T-helper 9 cell (primary cell): ENCODE data around the gene ATP6V1E1.
"Not testable (repeated sequence)": the region's sequence is repeated elsewhere in the genome, so short reads cannot be mapped to it uniquely, and the experiment has no call there.

ENCODE experiments used
- DNase-seq: peaks from one replicate; pipeline ENCODE4 v3.0.0-alpha.2; 2020

ATP6V1E1 gene

GRCh38 chr22:17580441-17581031 is 48.0 kb downstream of the ATP6V1E1 start:
- DNase-seq: no peak

DNA sequence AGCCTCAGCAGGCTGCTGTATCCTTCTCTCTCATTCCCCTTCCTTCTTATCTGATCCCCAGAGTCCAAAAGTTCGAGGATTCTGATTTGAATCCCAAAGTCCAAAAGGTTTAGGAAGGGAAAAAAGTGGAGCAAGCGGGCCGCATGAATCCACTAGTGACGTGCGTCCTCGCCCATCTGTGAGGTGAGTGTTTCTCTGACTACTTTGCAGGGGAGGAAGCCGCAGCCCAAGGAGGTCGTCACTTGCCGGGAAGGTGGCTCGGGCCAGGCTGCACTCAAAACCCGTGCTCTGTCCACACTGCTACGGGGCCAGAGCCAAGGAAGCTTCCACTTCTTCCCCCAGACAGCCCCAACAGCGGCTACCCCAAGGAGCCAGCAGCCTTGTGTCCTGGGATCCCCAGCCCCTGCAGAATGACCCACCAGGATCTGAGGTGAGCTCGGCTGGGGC is 49.0 kb downstream of the ATP6V1E1 start:
- DNase-seq: no peak

DNA sequence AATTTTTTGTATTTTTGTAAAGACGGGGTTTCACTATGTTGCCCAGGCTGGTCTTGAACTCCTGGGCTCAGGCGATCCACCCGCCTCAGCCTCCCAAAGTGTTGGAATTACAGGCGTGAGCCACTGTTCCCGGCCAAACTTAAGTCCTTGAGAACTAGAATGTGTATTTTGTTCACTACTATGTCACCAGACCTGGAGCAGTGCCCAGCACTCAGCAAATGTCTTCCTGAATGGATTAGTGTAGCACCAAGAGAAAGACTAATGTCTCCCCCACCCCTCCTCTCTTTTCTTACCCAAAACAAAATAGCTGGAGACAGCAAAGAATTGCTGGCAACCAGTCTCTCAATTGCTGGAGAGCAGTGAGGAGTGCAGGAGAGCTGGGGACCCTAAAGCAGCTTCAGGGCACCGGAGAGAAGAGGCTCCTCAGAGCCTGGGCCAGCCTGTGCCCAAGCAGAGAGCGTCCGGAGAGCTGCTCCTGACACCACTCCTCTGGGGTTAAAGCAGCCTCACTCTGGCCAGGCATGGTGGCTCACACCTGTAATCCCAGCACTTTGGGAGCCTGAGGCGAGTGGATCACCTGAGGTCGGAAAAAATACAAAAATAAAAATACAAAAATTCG is 50.3 kb downstream of the ATP6V1E1 start:
- DNase-seq: no peak

GRCh38 chr22:17576470-17576869 is 52.1 kb downstream of the ATP6V1E1 start:
- DNase-seq: no peak

DNA sequence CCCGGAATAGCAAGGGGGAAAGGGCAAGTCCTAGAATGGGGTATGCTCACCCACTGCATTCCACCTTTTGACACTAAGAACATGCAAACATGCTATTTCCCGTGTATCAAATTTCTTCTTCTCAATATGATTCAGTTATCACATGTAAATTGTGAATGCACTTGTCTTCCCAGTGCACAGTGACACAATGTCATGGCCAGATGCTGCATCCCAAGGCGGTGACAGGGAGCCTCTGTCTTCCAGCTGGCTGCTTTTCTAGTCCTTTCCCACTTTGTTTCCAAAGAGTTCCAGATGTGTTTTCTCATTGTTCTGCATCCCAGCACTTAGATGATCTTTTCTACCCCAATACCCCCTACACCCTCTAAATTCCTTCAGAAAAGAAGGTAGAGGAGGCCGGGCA is 52.9 kb downstream of the ATP6V1E1 start:
- no peak for DNase-seq

DNA sequence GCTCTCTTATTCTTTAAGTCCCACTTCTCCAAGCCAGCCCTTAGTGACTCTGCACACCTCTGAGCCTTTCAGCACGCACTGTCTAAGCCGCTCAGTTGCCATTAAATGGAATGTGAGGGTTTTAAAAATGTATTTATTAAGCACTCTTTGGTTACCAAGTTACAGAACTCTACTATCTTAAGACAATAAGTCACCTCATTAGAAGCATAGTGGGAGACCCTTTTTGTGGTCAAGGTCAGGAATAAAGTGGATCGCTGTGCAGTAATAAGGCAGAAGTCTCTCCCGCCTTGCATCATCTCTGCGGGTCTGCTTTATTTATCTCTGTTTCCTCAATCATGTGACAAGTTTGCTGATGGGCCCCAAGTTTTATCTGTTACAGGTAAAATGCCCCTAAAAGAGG is 53.4 kb downstream of the ATP6V1E1 start:
- DNase-seq: no peak

DNA sequence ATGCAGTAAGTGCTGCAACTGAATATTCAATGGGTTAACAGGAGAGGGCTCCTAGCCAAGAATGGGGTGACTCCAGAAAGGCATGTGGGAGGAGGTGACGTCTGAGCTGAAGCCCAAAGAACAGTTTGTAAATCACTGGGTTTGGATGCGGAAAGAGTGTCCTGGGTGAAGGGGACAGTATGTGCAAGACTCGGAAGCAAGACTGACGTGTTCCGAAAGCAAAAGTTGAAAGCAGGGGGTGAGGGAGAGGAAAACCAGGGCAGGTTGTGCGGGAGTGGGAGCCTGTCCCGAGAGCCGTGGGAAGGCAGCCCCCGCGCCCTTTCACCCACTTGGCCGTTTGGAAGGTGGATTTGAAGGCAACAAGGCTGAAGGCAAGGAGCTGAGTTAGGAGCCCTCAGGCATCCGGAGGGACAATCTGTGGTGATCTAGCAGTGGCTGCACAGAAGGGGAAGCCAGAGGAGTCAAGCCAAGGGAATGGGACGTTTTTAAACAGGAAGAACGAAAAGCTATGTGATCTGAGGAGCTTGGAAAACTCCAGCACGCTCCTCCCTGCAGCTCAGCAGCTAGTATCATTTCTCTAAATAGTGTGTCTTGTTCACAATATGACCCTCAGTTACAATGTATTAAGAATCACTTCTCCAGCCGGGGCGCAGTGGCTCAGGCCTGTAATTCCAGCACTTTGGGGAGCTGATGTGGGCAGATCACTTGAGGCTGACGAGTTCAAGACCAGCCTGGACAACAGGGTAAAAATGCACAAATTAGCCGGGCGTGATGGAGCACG is 57.5 kb downstream of the ATP6V1E1 start:
- DNase-seq: no peak

GRCh38 chr22:17569971-17570511 is 58.5 kb downstream of the ATP6V1E1 start:
- DNase-seq: no peak

DNA sequence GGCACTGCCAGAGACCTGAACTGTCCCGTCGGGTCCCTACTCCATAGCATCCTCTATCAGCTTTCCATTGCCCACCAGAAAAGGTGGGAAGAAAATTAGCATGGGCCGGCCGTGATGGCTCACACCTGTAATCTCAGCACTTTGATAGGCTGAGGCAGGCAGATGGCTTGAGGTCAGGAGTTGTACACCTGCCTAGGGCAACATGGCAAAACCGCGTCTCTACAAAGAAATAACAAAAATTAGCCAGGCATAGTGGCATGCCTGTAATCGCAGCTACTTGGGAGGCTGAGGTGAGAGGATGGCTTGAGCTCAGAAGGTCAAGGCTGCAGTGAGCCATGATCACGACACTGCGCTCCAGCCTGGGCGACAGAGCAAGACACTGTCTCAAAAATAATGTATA is 61.8 kb downstream of the ATP6V1E1 start:
- DNase-seq: no peak

GRCh38 chr22:17566016-17566687 is 62.4 kb downstream of the ATP6V1E1 start:
- DNase-seq: not testable (repeated sequence)

GRCh38 chr22:17563936-17564391 is 64.6 kb downstream of the ATP6V1E1 start:
- DNase-seq: no peak

DNA sequence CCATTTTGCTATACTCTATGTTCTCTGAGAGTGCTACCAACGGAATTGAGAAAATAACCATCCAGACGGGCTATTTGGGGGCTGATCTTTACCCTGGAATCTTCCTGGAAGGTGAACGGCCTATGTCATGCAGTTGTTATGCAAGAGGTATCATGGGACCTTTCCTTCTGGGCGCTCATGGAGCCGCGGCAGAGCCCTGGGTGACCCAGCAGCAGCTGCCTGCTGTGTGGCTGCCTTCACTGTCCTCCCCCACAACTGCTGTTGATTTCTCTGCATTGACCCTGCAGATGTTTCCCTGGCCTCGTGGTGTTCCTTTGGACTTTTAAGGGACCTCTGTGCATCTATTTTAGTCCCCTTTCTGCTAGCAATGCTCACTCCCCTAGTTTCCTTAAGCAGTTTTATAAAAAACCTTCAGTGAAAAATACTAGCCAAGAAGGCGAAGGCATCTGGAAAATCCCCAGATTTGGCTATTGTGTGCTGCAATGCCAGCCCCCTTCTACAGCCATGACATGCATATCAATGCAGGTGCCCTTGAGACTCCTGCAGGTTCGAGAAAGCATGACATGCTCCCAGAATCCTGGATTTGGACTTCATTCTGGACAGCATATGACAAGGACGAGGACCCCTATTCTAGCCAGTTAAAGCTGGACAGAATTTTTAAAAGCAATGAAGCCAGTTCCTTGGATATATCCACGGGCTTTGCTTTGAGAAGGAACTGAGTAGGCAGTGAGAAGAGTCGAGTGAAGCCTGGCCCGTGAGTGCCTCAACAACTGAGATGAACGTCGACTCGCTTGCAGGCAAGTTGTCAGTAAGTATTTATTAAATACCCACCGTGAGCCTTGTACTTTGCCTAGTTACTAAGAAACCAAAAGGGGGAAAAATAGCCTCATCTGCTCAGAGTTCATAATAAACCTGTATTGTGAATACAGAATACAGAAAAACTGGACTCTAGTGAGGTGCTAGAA is 65.4 kb downstream of the ATP6V1E1 start, which contains the start of gene SLC25A18:
SLC25A18 (plus strand) TSS at position 593 of the 965 bp plus-strand sequence. CDS start 16,447 bp downstream, outside the sequence.
- DNase-seq: no peak

GRCh38 chr22:17559188-17559587 is 69.4 kb downstream of the ATP6V1E1 start:
- DNase-seq: no peak

DNA sequence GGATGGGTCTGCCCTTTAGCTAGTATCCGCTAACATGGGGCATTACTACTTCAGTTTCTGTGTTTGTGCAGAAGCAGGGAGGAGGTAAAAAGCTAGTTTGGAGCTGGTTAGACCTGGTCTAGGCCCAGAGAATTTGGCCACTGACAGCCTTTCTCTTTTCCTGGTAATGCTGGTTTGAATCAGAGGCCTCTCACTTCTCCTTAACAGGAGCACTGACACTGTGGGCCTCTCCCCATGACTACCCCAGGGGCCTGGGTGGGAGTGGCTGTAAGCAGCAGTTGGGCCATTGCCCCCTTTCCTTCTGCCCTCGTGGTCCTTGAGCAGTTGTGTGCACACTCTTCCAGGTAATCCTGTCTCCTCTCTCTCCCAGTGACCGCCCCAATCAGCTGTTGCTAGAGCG is 73.7 kb downstream of the ATP6V1E1 start:
- DNase-seq: no peak

DNA sequence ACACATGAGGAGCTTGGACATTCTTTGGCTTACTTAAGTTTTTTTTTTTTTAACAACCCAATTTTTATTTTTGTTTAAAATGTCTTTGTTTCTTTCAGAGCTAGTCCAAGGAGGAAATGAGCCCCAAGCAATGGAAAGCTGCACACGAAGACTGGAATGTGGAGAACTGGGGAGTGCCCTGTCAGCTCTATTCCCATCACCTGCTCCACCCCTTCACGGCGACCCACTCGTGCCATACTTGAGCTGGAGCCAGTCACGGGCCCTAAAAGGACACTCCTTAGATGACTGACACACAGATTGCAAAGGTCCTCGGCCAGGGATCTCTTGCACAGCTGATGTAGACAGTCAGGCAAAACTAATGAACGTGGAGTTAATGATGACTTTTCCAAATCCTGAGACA is 75.8 kb downstream of the ATP6V1E1 start:
- DNase-seq: no peak

DNA sequence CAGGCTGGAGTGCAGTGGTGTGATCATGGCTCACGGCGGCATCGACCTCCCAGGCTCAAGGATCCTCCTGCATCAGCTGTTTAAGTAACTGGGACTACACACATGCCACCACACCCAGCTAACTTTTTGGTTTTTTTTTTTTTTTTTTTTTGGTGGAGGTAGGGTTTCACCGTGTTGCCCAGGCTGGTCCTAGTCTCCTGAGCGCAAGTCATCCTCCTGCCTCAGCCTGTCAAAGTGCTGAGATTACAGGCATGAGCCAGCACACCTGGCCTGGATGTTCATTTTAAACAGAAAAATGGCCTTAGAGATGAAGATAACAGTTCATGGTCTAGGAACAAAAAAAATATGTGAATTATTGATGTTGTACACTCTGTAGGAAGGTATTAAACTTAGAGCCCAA is 78.9 kb downstream of the ATP6V1E1 start:
- DNase-seq: no peak

GRCh38 chr22:17549183-17549582 is 79.4 kb downstream of the ATP6V1E1 start:
- no peak for DNase-seq

GRCh38 chr22:17548756-17549035 is 79.9 kb downstream of the ATP6V1E1 start:
- DNase-seq: no peak

- no peak for DNase-seq
Observed at GRCh38 chr22:17548010-17548755, 80.4 kb downstream of the ATP6V1E1 start.

- DNase-seq: no peak
Observed at GRCh38 chr22:17542452-17542851, 86.1 kb downstream of the ATP6V1E1 start.
